PC-9 (cell line): ENCODE results near the gene RALGPS1.

Experiments
- CTCF ChIP-seq: fragments of 200-600 bp; sonication (generic); conservative IDR thresholded peaks from 2 replicates; pipeline ENCODE4 v1.6.1; 2017; ENCODE audit warnings: mixed run types, antibody characterized with exemption, mild to moderate bottlenecking, moderate library complexity
- EZH2 ChIP-seq: fragments of 200-600 bp; sonication (generic); IDR thresholded peaks from 2 replicates; pipeline ENCODE4 v1.8.0; 2017; ENCODE audit warnings: antibody characterized with exemption, low read depth

DNA sequence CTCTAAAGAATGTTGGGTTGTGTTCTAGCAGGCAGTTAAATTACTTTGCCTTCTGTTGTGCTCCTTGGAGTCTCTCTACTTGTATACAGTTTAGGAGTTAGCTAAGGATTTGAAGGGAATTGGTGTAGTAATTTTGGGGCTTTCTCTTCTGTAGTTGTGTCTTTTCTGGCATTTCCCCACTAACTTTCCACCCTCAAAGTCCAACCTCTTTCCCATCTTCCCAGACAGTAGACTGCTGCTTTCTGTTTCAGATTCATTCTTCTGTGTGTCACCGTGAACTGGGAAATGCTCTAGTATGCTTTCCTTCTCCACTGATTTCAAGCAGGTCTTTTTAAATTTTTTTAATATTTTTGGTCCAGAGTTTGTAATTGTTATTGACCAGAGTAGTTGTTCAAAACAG is 212.4 kb downstream of the RALGPS1 start:
- TF ChIP-seq CTCF = no peak
- no peak for TF ChIP-seq EZH2
